Ecto neural progenitor cell (in vitro differentiated cells): Measurements from ENCODE around the gene CEP72.

ENCODE experiments used
- DNase-seq: peaks from one replicate; pipeline ENCODE4 v3.0.0-alpha.2; 2018; ENCODE audit warnings: low spot score

CEP72 gene

DNA sequence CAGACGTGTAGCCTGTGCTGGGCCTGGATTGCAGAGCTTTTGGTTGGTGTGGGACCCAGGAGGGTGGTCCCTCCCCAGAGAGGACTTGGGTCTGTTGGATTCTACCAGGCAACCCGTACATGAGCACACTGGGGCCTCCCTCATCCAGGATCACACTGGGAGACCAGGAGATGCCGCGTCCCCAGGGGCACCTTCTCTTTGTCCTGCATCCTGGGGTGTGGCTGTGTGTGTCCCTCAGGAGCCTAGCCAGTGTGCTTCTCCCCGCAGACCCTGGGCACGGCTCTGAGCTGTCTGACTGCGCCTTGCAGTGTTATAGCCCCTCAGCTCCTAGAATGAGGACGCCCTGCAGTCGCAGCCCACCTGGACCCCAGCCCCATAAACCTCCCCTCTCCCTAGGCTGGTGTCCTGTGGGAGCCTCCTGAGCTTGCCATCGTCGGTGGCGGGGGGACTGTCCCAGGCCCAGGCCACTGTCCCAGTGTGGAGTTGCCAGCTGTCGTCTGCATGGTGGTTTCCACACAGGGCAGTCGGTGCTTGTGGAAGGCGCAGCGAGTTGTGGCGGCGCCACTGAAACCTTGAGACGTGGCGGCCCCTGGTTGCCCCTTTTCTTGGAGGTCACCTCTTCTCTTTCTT is 27.6 kb downstream of the CEP72 start:
- DNase-seq, result no peak

DNA sequence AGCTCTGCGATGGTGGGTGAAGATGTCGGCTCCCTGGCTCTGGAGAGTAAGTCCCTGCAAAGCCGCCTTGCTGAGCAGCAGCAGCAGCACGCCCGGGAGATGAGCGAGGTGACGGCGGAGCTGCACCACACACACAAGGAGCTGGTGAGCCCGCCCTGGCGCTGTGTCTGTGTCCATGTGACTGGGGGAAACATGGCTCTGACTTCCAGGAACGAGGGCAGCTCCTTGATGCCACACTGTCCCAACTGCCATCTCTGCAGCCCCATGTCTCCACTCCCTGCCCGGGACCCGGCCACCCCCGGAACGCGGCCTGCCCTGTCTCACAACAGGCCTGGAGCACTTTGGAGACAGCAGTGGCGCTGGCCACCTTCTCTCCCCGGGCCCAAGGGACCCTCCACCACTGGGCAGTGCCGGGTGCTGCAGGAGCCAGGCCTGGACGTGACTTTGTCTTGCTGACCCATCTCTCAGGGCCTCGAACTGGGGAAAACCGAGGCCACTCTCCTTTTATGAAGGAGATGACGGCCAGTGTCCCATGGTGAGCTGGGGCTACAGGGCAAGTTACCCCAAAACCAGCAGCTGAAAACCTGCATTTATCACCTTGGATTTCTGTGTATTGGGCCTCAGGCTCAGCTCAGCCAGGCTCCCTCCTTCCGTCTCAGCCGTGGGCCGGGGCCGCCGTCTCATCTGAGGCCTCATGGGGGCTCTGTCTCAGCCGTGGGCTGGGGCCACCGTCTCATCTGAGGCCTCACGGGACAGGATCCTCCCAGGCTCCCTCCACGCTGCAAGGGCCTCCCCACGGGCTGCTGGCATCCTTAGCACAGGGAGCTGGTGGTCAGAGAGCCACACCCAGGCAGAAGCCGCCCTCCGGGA is 28.6 kb downstream of the CEP72 start:
- DNase-seq, result no peak

DNA sequence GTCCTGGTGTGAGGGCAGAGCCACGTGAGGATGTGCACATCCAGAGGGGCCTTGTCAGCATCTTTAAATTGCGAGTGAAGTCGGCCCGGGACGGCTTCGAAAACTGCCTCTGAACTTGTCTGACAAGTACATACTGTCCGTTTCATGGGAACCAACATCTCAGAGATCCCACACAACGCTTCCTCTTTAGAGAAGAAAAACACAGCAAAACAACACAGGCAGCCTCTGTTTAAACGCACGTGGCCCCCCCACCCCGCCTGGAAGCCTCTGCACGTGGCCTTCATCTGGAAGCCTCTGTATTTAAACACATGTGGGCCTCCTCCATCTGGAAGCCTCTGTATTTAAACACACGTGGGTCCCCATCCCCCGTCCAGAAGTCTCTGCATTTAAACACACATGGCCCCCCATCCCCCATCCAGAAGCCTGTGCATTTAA is 29.2 kb downstream of the CEP72 start:
- no peak for DNase-seq

GRCh38 chr5:642481-642880 is 30.3 kb downstream of the CEP72 start:
- no peak for DNase-seq

DNA sequence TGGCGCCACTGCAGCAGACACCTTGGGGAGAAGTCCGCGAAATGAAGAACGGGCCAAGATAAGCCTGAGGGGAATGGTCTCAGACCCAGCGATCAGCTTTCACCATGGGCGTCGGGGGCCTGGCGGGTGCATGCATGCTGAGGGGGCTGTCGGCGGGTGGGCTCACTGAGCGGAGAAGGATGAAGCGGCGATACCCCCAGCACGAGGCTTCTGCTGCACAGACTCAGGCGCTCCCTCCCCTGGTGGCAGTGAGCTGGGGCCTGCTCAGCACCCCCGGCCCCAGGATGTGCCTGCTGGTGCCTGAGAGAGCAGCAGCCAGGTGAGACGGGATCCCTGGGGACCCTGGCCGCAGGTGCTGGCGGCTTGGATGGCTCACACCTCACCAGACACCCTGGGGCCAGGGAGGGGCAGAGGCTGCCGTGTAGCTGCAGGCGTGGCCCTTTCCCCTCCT is 31.2 kb downstream of the CEP72 start:
- no peak for DNase-seq

DNA sequence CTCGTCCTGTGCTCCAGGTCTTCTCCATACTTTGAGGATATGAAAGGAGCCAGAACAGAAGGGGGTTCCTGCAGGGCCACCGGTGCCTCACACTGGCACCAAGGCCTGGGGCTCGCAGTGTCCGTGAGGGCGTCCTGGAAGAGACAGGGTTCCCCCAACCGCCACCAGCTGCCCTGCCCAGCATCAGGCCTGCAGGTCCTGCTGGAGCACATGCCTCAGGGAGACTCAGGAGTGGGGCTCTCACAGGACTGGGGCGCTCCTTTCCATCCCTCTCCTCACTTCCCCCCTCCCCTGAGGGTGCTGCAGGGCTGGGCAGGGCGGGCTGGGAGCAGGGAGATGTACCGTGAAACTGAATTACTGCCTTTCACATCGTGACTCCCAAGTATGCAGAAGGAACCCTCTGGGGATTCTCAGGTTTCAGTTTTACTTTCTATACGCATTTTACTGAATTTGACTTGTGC is 31.7 kb downstream of the CEP72 start:
- DNase-seq, result no peak

DNA sequence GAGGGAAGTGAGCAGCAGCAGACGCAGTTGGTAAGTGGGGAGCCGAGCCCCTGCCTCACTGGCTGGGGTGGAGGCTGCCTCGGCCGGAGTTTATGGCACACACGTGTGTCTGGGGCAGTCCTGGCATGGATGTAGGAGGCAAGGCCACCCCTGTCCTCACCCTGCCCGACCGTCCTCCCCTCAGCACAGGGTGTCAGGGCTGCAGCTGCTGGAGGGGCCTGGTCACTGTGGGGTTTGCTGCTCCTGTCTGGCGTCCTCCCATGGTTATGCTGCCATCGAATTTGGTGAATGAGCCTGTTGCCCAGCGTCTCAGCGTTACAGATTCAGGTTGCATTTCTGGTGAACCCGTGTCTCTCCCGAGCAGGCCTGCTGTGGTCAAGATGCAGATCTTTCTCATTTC is 32.4 kb downstream of the CEP72 start:
- no peak for DNase-seq

DNA sequence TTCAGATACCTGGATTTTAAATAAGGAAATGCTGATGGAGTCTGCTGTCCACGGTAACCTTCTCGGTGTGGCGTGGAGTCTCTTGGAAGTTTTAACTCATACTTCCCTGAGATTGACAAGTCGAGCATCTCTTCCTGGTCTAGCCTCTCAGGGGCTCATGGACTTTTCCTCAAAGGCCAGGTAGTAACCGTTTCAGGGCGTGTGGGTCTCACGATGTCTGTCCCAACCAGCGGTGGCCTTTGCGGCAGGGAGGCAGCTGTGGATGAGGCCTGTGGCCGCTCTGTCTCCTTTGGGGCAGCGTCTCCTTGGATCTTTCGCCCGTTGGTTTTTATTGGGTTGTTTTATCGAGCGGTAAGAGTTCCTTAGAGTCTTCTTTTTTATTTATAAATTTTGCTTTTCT is 32.8 kb downstream of the CEP72 start:
- DNase-seq, result no peak

- no peak for DNase-seq
Observed at GRCh38 chr5:645421-645820, 33.3 kb downstream of the CEP72 start.

DNA sequence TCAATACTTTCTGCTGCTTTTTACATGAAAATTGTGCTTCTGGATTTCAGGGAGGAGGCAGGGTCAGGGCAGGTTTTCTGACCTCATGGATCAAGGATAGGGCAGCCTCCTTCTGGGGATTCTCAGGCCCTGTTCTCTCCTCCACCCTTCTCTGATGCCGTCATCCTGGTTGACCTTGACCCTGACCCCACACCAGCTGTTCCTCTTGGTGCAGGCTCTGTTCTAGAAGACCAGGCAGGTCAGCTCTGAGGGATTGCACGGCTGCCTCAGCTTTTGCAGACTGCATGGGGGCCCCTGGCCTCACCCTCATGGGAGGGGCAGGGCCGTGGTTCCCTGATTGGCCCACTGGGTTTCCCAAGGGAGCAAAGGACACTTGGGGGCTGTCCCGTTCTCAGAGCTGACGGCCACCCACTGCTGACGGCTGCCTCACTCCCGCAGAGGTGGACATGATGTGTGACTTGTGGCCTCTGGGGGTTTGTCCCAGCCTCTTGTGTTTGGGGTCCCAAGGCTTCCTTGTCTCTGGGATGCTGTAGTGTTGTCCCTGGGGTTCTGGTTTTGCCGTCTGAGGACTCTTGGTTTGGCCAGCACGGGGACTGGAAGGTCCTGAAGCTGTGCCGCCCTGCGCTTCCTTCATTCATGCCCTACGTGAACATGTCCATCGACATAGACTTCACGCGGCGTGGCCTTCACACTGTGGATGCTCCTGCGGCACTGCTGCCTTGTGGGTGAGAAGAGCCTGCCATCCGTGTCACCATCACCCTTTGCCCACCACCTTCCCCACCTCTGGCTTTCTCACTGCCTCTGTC is 34.5 kb downstream of the CEP72 start:
- DNase-seq, result no peak

DNA sequence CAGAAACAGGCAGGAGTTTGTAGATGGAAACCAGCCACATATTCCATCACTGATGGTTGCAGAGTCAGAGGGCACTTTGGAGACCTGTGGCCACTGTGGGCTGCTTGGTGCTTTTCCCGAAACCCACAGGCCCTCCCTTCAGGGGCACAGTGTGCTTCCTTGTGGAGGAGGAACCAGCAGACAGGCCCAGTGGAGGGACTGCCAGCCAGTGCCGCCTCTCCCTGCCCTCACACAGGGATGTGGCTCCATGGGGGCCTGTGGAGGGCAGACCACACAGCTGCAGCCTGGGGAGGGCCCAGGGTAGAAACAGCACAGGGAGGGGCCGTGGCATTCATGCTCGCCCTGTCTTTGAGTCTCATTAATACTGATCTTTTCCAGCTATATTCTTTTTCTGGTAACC is 35.2 kb downstream of the CEP72 start:
- no peak for DNase-seq

DNA sequence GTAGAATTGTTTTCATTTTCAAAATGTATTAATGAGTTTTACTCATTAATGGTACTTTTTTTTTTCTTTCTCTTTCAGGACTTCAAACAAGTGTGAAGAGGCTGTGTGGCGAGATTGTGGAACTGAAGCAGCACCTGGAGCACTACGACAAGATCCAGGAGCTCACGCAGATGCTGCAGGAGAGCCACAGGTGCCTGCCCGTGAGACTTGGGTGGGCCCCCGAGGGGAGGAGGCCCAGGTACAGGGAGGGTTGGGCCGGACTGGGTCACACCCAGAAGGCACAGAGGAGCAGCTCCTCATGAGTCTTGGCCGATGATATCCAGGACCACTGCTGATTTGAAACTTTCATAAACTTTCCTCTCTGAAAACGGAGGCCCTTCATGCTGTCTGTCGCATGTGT is 35.6 kb downstream of the CEP72 start:
- no peak for DNase-seq

DNA sequence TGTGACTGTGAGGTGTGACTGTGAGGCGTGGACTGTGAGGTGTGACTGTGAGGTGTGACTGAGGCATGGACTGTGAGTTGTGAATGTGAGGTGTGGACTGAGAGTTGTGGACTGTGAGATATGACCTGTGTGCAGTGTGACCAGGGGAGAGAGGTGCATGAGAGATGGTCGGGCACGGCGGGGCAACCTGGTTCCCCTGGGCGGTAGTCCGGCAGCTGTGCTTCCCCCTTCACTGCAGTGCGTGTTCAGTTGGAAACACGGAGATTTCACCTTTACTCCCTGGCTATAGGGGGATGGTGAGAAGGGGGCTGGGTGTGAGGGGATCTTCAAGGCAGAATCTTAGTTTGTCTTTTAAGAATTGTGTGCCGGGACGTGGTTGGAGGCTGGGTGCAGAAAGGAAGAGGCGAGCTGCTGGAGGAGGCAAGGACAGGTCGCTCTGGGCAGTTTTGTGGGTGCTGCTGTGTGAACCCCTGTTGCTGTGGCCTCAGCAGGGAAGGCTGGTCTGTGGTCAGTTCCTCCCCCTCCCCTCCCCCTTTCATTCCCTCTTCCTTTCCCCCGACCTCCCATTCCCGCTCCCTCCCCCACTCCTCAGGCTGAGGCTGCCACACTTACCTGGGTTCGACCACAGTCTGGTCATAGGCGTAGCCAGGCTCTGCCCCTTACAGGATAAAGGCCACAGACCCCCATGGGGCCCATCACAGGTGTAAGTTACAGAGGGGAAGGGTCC is 39.3 kb downstream of the CEP72 start:
- DNase-seq, result no peak

DNA sequence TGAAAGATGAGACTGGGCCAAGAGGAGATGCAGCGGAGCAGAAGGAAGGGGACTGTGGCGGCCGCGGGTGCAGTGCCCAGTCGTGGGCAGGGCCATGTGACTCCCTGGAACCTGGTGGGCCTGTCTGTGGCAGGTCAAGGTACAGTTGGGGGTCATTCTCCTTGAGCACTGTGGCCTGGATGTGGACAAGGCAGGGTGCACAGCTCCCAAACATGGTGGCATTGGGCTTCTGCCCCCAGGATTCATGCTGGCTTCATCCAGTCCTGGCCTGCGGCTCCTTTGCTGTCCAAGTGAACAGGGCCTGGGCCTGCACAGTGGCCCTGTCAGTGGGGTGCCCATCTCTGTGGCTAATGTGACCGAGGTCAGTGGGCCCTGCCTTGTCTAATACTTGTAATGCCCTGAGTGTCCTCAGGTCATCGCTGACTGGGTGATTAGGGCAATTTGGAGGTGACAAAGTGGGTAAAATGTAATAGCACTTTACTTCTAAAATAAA is 39.9 kb downstream of the CEP72 start:
- no peak for DNase-seq

GRCh38 chr5:652773-653350 is 40.7 kb downstream of the CEP72 start:
- no peak for DNase-seq

- no peak for DNase-seq
Observed at GRCh38 chr5:654071-654778, 42.1 kb downstream of the CEP72 start.

GRCh38 chr5:655406-655805 is 43.3 kb downstream of the CEP72 start:
- DNase-seq, result no peak

DNA sequence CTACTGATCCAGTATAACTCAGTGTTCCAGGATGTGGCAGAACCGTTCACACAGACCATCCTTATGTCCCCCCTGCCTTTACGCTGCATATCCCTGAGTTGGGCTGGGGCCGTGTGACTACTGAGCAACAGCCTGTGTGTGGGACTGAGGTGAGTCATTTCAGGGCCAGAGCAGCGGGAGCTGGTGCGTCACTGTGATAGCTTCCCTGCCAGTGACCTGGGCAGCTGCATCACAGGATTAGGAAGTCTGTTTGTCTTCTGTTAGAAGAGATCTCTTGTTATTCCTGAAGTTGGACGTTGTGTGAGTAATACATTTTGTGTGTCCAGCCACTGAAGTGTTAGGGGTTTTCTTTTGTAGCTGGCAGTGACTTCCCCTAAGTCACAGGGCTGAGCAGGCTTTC is 45.4 kb downstream of the CEP72 start:
- DNase-seq, result no peak

DNA sequence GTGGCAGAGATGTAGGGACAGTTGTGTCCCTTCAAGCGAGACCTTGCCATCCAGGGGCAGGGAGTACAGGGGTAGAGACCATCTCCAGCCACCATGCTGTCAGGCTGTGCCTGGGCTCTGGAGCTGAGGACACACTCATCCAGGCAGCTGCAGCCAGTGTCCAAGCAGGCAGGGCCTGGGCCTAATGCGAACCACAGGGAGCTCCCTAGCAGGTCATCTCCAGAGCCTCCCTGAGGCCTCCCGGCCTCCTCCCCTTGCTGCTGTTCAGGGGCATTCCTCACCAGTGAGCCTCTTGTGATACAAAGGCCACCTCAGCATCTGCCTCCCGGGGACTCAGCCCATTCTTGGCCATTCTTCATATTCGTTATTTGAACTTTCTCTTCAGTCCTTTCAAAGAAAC is 46.0 kb downstream of the CEP72 start:
- DNase-seq, result no peak

DNA sequence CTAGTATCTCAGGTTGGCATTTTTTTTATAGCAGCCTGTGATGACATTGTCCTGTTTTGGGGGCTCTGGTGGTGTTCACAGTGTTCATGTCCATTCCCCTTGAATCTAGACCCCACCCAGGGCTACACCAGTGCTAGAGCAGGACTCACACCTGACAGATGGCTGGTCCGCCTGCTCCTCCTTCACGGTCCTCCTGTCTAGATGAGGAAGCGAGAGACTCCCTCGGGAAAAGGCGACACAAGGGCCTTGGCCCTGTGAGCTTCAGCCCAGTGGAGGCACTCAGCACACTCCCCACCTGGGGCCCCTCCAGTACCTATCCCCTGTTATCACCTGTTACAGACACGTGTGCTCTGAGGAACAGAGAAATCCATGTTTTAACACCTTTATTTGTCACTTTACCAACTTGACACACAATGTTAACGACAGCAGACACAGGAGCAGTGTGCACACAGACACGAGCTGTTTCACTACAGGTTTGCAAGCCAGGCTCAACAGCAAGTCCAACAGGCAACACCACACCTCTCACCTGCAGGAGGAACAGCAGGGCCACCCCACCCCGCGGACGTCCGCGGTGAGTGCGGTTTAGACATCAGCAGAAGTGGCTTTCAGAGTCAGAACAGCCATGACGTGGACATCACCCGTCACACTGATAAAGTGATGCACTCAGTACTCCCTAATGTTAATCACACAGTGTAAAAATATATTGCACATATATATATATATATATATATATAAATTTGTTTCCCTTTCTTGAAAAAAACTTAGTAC is 47.5 kb downstream of the CEP72 start:
- no peak for DNase-seq
